HG03175 (cell line): Measurements from ENCODE around the gene MYT1.

Experiments
- ATAC-seq: cut with Tn5 transposase; IDR thresholded peaks from one replicate; pipeline ENCODE4 v1.9.1; 2021; ENCODE audit warnings: mild to moderate bottlenecking, moderate library complexity; ENCODE audit not compliant: unreplicated experiment

Gene MYT1

DNA sequence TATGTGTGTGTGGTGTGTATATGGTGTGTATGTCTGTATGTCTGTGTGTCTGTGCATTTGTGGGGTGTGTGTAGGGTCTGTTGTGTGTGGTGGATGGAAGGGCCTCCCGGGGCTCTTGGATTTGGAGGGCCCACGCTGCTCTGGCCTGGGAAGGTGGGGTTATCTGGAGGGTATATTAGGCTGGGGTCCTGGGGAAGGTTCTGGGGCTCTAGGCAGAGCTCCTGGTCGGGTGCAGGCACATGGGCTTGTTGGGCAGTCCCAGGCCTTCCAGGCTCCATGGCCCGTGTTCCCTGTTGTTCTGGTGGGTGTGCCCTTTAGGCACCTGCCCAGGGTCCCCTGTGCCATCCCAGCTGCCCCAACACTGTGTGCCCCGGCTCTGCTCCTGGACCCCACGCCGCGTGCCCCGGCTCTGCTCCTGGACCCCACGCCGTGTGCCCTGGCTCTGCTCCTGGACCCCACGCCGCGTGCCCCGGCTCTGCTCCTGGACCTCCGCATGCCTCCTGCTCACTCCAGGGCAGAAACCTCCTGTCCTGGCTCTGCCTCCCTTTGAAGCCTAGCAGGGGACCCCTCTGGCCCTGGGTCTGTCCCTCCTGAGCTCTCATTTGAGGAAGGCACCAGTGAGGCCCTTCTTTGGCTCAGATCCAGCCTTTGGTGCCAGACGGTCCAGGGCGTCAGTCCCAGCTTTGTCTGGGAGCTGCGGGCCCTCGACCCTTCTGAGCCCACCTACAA, 10.2 kb upstream of the MYT1 start:
- no peak for ATAC-seq

DNA sequence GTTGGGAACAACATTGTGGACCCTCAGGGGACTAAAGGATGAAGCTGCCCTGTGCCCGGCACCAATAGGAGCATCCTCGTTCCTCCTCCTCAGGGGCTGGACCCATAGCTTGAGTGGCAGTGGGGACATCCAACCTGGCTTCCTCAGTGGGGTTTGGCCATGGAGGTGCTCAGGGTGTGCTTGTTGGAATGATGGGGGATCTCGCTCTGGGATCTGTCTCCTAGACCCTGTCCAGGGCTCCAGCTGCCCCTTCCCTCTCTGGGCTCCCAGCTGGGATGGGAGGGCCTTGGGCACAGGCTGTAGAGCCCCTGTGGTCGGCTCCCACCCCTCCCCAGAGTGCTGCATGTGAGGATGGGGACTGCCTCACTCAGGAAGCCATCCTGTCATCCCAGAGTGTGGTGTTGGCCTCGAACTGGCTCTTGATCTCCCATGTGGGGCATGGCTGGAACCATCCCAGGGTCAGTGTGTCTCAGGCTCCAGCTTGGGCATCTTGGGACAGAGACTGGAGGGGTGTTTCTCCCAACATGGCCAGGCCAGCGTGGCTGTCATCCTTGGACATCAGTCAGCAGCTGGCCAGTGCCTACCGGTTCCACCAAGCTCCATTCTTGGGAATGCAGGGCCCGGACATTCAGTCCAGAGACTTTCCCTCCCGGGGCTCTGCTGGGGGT, 9.5 kb upstream of the MYT1 start:
- ATAC-seq, result no peak

DNA sequence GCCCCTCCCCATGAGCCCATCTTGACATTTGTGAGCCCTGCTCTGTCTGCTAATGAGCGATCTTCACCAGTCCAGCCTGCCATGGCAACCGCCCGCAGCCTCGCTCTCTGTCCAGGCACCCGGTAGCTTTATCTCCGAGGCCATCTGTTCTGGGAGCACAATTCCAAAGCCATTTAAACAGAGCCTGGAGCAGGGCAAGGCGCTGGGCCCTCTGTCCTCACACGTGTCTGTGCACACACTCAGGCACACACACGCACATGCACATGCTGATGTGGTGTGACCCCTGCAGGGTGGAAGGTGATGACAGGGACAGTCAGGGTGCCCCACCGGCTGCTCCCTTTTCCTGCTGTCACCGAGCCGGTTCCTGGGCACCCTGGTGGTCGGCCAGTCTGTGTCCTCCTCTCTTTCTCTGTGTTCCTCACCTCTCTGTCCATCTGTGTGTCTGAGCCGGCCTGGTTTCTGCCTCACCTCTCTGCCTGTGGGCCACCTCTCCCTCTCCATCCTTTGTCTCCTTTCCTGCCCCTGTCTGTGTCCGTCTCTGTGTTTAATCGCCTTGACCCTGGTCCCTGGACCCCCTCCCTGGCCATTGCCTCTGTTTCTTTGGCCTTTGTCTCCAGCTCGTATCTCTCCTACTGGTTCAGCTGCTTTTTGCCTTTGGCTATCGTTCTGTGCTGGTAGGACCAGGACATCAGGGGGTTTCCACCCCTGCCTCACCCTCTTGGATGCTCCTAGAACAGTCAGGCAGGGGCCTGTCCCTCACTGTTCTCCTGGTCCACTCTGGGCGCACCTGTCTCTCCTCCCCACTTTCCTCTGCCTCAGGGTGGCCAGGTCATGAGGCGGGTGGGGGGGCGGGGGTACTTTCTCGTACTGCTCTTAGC, 8.8 kb upstream of the MYT1 start:
- ATAC-seq, result no peak

DNA sequence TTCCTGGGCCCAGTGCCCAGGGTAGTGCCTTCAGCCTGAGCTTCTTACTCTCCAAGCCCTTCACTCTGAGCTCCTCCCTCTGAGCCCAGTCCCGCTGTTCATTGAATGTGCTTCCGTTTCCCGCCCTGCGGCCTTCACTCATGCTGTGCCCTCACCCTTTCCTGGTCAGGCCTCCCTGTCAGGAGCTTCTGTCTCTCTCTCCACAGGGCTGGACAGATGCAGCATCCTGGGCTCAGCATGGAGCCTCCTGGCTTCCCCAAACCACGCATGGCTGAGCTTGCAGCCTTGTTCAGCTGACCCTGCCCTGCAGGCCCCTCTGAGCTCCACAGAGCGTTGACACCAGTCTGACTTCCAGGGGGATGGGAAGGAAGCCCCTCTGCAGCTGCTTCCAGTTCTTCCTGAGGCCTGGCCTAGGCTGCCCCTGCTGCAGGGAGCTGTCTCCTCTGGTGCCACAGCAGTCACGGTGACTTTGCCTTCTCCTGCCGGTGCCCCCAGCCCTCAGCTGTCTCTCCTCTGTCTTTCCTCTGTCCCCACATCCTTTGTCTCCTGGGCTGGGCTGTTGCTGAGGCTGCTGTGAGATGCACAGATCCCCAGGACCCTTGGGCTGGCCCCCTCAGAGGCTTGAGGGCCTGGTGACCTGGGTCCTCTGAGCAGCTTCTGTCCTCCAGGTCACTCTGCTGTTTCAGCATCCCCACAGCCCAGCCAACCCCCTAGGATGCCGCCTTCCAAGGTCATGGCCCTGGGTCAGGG, 7.9 kb upstream of the MYT1 start:
- ATAC-seq, result no peak

DNA sequence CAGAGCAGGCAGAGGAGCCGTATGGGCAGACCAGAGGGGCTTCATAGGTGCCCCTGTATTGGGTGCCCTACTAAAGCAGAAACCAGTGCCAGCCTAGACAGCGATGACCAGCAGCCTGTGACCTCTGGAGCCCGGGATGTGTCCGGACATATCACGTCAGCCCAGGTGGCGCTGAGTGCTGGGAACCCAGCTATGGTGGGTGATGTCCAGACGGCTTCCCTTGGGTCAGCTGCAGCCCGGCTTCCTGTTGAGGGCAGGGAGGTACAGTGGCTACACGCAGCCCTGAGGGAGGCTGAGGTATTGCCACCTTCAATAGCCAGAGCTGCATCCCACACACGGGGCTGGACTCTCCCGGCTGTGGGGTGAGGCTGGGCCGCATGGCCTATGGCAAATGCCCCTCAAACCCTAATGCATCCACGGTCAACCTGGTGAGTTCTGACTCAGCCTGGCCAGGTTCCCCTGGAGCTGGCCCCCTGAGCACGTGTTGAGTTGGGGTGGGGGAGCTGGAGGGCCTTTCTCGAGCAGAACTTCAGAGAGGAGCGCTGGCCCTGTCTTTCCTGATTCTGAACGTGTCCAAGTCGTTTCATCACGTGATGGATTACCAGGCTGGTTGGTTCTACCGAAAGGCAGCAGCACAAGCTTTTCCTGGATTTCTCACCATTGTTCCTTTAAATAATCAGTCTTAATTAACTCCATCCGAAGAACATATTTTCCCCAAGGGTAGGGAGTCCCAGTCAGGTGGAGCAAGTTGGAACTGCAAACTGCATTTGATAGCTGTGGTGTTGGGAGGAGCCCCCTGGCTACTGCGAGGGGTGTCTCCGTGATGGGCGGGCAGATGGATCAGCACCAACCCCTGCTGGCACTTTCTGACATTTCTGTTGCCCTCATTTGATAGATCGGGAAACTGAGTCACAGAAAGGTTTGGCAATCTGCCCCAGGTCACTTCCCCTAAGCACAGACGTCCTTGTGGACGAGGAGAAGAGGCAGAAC, 7.1 kb upstream of the MYT1 start:
- no peak for ATAC-seq

DNA sequence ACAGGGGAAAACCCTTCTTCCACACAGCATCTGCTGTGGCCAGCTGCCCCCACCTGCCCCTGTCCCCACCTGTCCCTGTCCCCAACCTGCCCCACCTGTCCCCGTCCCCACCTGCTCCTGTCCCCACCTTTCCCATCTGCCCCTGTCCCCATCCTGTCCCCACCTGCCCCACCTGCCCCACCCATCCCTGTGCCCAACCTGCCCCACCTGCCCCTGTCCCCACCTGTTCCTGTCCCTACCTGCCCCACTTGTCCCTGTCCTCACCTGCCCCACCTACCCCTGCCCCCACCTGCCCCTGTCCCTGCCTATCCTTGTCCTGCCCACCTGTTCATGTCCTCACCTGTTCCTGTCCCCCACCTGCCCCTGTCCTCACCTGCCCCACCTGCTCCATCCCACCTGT, 6.4 kb upstream of the MYT1 start:
- no peak for ATAC-seq

DNA sequence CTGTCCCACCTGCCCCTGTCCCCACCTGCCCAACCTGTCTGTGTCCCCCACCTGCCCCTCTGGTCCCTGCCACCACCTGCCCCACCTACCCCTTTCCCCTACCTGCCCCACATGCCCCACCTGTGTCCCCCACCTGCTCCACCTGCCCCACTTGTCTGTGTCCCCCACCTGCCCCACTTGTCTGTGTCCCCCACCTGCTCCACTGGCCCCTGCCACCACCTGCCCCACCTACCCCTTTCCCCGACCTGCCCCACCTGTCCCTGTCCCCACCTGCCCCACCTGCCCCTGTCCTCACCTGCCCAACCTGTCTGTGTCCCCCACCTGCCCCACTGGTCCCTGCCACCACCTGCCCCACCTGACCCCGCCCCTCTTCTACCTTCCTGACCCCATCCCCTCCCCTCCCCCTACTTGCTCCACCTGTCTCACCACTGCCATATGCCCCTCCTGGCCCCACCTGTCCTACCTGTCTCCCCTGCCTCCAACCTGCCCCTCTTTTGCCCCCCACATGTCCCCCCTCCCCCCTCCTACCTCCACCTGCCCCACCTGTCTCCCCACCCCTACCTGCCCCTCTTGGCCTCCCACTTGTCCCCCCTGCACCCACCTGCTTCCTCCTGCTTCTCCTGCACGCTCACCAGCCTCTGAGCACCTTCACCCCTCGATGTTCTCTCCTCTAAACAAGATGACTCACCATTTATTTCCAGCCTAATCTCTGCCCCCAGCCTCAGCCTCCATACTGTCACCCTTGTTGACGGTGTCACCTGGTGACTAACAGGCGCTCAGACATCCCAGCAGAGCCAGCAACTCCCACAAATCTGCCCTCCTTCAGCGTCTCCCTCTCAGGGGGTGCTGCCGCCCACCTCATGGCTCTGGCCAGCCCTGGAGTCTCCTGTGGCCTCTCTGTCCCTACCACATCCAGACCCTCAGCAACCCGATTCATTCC, 5.6 kb upstream of the MYT1 start:
- no peak for ATAC-seq

DNA sequence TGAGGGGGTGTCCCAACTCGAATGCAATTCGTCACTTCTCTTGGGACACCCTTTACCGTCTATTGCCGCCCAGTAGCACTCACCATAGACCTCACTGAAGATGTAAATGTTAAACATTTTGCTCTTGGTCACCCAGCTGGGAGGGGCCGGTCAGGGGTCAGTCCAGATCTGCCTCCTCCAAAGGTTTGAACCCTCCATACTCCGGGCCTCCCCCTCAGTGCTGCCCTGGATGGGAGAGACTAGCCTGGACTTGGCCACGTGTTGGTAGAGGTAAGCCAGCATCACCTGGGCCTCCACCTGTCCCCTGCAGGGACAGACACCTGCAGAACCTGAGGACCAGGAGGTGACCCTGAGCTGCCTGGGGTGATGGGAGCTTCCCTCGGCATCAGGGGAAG, 5.0 kb upstream of the MYT1 start:
- ATAC-seq, result no peak

DNA sequence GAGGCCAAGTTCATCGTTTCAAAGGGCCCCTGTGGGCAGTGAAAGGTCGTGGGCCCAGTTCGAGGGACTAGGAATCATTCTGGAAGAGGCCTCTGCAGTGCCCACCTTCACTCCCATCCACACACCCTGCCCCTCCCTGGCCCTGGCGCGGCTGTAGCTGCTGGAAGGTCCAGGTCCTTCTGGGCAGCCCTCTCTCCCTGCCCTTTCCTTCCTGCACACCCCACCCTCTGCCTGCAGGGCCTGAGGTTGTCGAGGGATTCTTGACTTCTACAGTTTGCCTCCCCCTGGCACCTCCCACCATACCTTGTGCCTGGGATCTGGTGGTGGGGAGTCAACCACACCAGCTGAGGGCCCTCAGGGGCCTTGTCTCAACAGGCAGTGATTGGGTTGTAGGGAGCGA, 4.5 kb upstream of the MYT1 start:
- no peak for ATAC-seq

DNA sequence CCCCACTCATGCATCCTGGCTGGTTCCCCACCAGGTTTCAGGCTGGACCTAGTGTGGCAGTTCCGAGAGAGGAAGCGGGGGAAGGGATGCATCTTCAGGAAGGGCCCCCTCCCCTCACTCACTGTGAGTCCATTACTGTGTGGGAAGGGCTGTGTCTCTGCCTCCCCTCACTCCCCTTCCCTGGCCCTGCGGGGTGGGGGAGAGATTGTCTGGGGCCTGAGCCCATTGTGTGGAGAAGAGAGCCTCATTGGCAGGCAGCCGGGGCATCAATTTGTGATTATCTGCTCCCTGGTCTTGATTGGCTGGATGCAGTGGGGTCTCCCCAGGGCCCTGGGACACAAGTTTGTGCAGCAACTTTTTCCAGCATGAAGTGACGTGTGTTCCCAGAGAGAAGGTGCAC, 4.1 kb upstream of the MYT1 start:
- no peak for ATAC-seq

DNA sequence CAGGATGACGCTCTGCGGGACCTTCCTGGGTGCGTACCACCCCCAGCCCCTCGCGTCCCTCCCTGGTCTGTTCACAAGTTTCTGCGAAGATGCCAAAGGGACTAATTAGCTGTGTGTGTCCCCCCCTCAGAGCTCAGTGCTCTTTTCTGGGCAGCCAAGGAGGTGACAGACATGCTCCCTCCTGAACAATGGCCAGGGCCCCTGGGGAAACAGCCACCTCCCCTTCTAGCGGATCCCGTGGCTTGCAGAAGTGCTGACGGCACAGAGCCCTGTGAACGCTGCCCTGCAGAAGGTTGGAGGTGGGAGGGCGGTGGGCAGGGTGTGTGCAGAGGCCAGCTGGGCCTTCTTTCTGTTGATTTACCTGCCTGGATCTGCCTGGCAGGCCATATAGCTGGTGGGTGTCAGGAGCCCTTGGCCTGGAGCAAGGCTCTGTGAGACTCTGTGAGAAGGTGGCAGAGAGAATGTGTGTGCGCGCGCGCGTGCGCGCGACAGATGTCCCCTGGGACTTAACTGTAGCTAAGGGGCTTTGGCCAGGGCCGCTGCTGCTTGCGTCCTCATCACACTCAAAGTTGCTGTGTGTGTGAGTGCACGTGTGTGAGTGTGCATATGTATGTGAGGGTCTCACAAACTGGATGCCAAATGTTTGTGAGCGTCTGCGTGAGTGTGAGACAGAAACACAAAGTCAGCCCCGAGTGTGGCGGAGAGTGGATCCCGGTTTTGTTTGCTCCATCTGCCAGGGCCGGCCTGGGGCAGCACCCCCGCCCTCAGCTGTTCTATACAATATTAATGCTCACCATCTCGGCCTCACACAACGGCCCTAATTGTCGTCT, 3.5 kb upstream of the MYT1 start:
- no peak for ATAC-seq

DNA sequence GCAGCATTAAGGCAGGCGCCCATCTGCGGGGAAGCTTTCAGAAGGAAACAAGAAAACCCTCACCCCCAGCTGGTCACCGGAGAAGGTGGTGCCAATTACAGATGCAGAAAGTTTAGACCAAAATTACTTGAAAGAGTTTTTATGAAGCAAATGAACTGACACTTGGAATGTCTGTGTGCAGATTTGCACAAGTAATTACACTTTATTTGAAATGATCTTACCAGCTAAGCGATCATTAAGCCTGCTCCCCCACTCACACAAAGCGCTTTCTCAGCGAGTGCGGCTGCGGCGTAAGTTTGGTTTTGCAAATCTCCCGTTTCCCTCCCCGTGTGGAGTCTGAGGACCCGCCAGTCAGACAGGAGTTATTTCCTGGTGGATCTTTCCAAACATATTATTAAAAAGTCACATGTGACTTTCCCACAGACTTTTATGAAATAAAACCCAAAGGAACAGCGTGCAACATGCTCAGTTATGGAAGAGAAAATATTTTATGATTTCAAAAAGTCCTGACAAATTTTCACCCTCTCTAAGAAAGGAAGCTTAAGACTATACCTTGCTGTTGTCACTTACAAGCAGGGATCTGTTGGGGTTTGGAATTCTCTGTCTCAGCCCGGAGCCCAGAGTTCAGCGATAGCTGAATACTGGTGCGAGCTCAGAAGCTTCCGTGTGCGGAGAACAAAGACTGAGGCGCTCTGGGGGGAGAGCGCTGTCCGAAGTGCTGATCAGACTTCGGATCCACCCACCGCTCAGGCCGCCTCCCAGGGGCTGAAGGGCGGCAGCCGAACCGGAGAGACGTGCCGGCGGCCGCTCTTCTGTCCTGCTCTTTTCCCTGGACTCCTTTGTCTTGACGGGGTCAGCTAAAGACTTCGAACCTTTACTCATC, 2.7 kb upstream of the MYT1 start:
- ATAC-seq, result no peak

DNA sequence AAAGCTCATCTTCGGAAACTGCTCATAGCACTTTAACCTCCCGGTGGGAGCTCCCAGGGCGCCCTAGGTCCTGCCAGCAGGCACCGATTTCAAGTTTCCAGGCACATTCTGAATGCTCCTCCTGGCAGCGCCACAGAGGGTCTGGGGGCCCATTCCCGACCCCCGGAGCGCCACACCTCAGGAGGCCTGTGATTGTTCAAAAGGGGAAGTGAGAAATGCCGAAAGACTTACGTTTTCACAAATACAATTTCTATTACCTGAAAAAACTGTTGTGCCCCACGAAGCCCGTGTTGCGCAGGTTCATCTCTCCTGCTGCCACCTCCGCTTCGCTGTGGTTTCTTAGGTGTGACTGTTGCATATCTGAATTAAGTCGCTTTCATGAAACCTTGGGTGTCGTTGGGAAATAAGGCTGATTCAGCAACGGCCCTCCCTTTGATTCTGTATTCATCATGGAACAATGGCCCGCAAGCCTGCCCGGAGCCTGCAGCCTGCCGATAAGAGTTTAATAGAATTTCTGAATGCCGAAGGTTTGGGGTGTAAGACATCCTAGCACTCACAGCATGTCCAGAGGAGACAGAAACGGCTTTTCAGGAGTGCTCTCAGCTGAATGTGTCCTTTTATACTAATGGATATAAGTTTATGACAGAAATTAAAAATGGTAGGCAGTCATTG, 1.9 kb upstream of the MYT1 start:
- ATAC-seq, result no peak

DNA sequence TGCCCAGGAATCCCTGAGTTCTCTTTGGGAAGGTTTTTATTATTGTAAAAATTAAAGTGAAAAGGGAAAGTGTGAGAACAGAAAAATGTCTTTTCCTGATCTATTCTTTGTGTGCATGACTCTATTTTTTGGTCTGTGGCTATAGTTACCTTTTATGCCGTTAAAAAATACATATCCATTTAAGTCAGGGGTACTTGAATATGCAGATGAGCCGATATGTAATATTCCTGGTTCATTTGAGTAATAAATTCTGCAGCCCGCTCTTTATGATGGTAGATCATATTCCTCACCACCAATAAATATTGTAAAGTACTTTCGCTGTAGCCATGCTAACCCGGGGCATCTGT, 503 bp upstream of the MYT1 start:
- no peak for ATAC-seq

DNA sequence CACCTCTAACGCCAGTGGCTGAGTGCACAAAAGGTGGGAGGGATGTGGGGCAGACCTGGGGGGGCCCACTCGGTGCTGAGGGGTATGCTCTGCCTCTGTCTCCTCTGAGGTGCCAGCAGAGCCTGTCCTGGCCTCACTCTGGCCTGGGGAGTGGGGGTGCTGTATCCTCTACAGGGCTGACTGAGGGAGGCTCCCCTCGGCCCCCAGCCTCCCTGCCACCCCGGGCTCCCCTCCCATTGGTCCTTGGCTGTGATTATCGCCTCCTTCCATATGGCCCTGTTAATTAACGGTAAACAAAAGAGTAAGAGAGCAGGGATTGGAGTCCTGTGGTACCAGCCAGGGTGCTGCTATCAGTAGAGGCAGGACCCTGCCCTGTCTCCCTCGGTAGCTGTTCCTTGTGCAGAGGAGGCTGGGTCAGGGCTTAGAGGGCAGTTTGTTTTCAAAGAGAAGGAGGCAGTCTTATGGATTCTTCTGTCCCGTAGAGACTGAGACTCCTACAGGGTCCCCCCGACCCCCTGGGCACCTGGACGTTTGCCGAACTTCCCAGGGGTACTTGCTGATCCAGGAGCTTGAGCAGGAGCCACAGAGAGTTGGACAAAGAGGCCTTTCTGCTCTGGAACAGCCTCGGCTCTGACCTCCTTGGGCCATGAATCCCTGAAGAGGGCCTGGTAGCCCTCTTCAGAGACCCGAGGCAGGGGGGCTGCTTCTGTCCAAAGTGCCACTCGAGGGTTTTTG, 1.8 kb downstream of the MYT1 start:
- no peak for ATAC-seq
